C4-2B (cell line): ENCODE measurements around the gene CCR5AS.

Experiments used
- H3K27ac ChIP-seq: fragments of 450-650 bp; 2 replicates; pipeline ENCODE4 v1.5.1; 2017
- ZFX ChIP-seq: fragments of 450-650 bp; IDR thresholded peaks from 2 replicates; pipeline ENCODE4 v1.6.1; 2017
- TF ChIP-seq, protein P1 (sequence below): fragments of 450-650 bp; conservative IDR thresholded peaks from 2 replicates; pipeline ENCODE4 v1.5.1; 2017; ENCODE audit warnings: mild to moderate bottlenecking

The CCR5AS gene

DNA sequence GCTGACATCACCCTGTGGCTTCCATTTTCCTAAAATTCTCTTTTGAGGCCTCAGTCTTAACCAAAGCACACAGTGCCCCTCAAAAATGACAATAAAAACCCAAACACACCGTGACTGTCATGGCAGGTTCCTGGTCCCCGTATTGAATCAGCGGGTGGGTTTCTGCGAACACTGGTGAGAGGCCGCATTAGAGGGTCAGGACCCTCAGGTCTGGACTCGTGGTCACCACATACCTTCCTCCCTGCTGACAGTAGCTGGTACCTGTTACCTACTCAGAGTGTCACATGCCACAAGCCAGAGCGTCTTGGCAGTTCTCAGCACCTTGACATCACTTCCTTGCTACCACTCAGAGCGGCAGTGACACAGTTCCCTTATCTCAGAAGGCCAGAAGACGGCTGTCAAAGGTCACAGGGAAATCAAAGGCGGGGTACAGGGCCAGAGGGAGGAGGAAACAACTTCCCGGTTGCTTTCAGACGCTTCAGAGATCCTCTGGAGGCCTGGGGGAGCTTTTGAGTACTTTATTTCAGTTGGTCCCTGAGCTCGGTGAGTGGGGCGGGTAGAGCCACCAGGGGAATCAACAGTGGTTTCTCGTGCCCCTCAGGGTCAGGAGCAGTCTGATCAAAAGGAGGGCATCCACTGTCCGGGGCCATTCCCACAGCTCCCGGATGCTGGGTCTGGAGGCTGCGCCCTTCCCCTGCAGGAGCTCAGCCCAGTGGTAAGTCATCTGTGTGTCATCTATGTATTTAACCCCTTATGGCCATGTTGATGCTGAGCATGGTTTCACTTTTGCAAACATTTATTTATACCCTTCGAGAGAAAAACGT, at the start of gene CCR5AS, which contains the start of gene CCRL2:
Gene CCR5AS, minus strand, starts transcription at position 279 of the 824 bp plus-strand sequence.
Gene CCRL2, plus strand, starts transcription at position 472 of the 824 bp plus-strand sequence. CDS start 821 bp downstream, outside the sequence.
- H3K27ac ChIP-seq: peak within 1 kb of the TSS; percentile 71
- TF ChIP-seq, protein P1, sequence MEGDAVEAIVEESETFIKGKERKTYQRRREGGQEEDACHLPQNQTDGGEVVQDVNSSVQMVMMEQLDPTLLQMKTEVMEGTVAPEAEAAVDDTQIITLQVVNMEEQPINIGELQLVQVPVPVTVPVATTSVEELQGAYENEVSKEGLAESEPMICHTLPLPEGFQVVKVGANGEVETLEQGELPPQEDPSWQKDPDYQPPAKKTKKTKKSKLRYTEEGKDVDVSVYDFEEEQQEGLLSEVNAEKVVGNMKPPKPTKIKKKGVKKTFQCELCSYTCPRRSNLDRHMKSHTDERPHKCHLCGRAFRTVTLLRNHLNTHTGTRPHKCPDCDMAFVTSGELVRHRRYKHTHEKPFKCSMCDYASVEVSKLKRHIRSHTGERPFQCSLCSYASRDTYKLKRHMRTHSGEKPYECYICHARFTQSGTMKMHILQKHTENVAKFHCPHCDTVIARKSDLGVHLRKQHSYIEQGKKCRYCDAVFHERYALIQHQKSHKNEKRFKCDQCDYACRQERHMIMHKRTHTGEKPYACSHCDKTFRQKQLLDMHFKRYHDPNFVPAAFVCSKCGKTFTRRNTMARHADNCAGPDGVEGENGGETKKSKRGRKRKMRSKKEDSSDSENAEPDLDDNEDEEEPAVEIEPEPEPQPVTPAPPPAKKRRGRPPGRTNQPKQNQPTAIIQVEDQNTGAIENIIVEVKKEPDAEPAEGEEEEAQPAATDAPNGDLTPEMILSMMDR: no peak
- no peak for TF ChIP-seq ZFX

DNA sequence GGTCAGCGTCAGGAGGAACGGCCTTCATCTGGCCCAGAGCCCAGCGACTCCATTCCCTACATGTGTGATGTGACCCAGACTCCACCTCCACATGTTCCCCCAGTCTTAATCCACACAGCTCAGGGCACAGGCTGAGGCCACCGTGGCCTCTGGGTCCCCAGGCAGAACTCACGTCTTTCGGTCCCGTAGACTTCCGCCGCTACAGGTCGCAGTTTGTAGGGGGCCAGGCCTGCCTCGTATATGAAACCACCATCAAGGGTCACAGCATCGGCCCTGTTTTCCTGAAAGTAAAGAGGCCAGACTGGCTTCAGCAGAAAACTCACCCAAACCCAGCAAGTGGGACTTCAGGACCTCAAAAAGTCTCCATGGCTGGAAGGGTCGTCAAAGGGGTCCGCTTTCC, 49.3 kb upstream of the CCR5AS start:
- H3K27ac ChIP-seq: no peak overlapping the region
- TF ChIP-seq, protein P1: no peak
- TF ChIP-seq ZFX: no peak

DNA sequence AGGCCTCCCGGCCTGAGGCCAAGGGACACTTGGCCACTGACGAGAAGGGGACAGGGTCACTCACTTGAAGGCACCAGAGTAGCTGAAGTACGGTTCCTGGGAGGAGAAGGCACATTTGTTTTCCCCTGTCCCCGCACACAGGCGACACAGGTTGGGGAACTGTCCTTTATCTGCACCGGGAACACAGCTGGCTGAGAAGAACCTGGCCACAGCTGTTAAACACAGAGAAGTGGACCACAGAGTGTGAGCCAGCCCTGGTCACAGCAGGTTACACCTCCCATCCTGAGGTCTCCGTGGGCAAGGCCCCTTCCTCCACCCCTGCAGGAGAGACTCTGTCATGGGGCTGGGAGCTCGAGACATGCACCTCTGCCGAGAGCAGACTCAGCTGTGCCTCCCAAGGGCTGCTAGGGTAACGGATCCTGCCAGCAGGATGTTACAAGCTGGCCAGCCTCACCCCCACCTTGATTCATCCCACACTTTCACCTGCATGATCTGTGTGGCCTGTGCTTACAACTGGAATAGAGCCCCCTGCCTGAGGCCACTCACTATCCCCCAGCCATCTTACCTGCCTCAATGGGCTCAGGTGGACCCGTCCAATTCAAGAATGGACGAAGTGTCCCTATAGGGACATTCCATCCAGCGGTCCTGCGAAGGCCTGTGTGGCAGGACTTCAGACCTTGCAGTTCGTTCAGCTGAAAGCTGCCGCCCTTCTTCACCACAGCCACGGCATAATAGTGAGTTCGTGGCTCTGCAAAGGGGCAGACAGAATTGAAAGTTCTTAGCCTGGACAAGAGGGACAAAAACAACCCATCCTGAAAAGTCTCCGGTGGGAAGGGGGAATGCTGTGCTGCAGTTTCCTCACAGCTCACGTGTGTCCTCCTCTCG, 48.6 kb upstream of the CCR5AS start:
- no peak overlapping the region for H3K27ac ChIP-seq
- TF ChIP-seq ZFX: no peak
- TF ChIP-seq, protein P1: no peak

DNA sequence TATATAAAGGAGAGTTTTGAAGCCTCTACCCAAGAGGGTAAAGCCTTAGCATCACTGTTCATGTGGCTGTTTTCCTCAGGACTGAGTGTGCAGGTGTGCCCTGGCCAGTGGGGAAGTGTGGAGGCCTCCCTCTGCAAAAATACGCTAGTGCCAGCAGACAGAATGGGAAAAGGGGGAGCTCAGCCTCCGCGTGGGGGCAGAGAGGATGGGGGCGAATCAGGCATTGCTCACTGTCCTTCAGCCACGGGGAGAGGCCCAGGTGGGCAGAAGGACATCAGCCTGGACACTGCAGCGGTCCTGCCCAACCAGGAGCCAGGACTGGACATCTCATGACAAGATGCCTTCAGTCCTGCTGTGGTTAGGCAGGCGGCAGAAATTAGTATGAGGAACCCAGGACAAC, 47.7 kb upstream of the CCR5AS start:
- H3K27ac ChIP-seq: no peak overlapping the region
- TF ChIP-seq, protein P1: no peak
- no peak for TF ChIP-seq ZFX

DNA sequence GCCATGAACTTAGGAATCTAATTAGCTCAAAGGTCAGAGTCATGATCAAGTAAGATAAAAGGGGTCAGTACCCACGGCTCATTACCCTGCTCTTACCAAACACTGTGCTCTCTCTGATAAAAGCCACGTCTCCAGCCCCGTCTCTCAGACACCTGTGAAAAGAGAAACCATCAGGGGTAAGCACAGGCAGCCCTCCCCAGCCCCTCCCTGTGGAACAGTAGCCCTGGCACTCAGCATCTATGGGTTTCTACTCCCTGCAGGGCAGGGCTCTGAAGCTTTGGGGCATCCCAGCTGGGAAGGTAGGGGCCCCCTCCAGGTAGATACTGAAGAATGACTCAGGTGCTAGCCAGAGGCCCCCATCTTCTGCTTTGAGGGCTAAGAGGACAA, 47.3 kb upstream of the CCR5AS start:
- TF ChIP-seq ZFX: no peak
- TF ChIP-seq, protein P1: no peak
- H3K27ac ChIP-seq: no peak overlapping the region

DNA sequence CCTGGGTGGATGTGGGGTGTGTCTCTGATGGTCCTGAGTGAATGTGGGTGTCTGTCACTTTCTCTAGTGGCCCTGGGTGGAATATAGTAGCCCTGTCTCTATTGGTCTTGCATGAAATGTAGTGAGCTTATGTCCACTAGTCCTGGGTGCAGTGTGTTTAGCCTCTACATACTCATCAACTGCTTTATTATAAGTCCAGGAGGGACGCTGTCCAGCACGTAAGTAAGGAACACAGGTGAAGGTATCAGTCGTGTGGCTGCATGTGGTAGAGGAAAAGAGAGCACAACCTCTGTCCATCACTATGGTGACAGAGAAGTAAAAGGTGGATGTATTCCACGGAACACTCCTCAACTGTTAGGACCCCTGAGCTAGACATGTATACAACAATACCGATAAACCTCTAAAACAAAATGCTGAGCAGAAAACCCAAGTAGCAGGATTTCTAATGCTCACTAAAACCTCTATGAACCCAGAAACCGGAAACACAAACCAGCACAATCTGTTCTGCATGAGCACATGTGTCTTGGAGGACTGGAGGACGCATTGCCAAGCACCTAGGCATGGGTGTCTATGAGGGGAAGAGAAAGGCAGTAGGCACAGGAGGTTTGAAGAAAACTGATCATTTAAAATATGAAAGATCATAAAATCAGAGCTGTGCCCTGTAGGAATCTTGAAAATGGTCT, 46.8 kb upstream of the CCR5AS start:
- TF ChIP-seq, protein P1: no peak
- H3K27ac ChIP-seq: no peak overlapping the region
